Sigmoid colon (tissue), 7 donors: ENCODE data around the gene RAB20. TPM values are rescaled to one million over a fixed set of nuclear protein-coding genes. Genes with fewer than 3 reads are reported as not detected.
A peak's percentile ranks its signal among the peaks of the same experiment; 100 is the strongest.

Experiments used
- DNase-seq: peaks from one replicate; pipeline ENCODE4 v3.0.0-alpha.2; 2019
- H3K27ac ChIP-seq, 4 donors: fragments of 200-600 bp; sonication (generic); one replicate each; pipeline ENCODE4 v1.5.1; 2016 to 2019; ENCODE audit warnings: mild to moderate bottlenecking in 1 of 4
- H3K27me3 ChIP-seq, 3 donors: fragments of 200-600 bp; sonication (generic); one replicate each; pipeline ENCODE4 v1.5.1; 2019; ENCODE audit warnings: mild to moderate bottlenecking in 1 of 3
- H3K36me3 ChIP-seq, 4 donors: fragments of 200-600 bp; sonication (generic); one replicate each; pipeline ENCODE4 v1.5.1; 2016 to 2019
- H3K4me1 ChIP-seq, 4 donors: fragments of 200-600 bp; sonication (generic); one replicate each; pipeline ENCODE4 v1.5.1; 2017 to 2019
- H3K4me3 ChIP-seq, 4 donors: fragments of 200-600 bp; sonication (generic); one replicate each; pipeline ENCODE4 v1.5.1; 2017 to 2019; ENCODE audit warnings: mild to moderate bottlenecking in 2 of 4, moderate library complexity in 1 of 4
- H3K9me3 ChIP-seq, 4 donors: fragments of 200-600 bp in 3 of 4; sonication (generic) in 3 of 4; one replicate each; pipeline versions ENCODE4 v1.5.1 to v1.6.1; 2013 to 2019
- CTCF ChIP-seq, 4 experiments: fragments of 450-650 bp in 3 of 4; fragments of 200-600 bp in 1 of 4; IDR thresholded peaks; one replicate each; pipeline ENCODE4 v1.5.1; 2016 to 2019; ENCODE audit warnings: antibody characterized with exemption in 4 of 4, mild to moderate bottlenecking in 3 of 4, moderate library complexity in 2 of 4
- EP300 ChIP-seq, 4 donors: sonication (generic); formaldehyde crosslinking; IDR thresholded peaks; one replicate each; pipeline ENCODE4 v1.6.1; 2017; ENCODE audit warnings: antibody characterized with exemption in 4 of 4
- POLR2A ChIP-seq, 2 donors: fragments of 450-650 bp; IDR thresholded peaks; one replicate each; pipeline ENCODE4 v1.6.1; 2016; ENCODE audit warnings: antibody characterized with exemption in 2 of 2, mild to moderate bottlenecking in 2 of 2, moderate library complexity in 2 of 2
- POLR2AphosphoS5 ChIP-seq, 4 donors: sonication (generic); formaldehyde crosslinking; IDR thresholded peaks; one replicate each; pipeline ENCODE4 v1.6.1; 2017; ENCODE audit warnings: antibody characterized with exemption in 4 of 4
- WGBS, 2 donors: extraction: QIAGEN DNeasy Blood & Tissue Kit; methylation state at CpG; one replicate each; pipeline ENCODE4 v1.1.7; 2013; 5-methylcytosine and 5-hydroxymethylcytosine counted together
- intact Hi-C: fragments of 100-400 bp; cut with DNase I; formaldehyde crosslinking; loops from one replicate; pipeline ENCODE4 v1.15.1; 2023
- polyA plus RNA-seq, 3 donors: library from polyadenylated mRNA; stranded (reverse); fragments of 200-250 nt; gene quantifications; one replicate each; pipeline ENCODE4 v1.2.3, GENCODE V29; 2013
- total RNA-seq, 4 donors: library from RNA; depleted of rRNA; stranded (reverse); fragments of >200 nt; gene quantifications; one replicate each; pipeline ENCODE4 v1.1.0, GENCODE V29; 2016
- donor health status: healthy with polysubstance abuse.
- donor health status: Bipolar disorder and iron deficiency.
- donor health status: healthy.

Gene RAB20
- total and polyA plus RNA-seq, 7 donors = 6.9 to 61.7 (median 21.3) TPM

- Histone ChIP-seq H3K4me1 (peaks cover 0 to 38% (median 20%) of the 10 kb centered on the region in 4 donors), H3K36me3 (no peaks in the 10 kb centered on the region), H3K27me3 (no peaks in the 10 kb centered on the region), H3K4me3 (no peak overlapping the region), H3K27ac (peak overlapping the region in 1 of 4 donors; percentile 33), H3K9me3 (no peaks in the 10 kb centered on the region)
- no peak for TF ChIP-seq EP300 (IDR thresholded peaks at IDR 0.05)
- TF ChIP-seq POLR2AphosphoS5 (IDR thresholded peaks at IDR 0.05) = no peak
- TF ChIP-seq CTCF (IDR thresholded peaks at IDR 0.05) = no peak
- TF ChIP-seq POLR2A (IDR thresholded peaks at IDR 0.05) = no peak
- peak; percentile 46 for DNase-seq
- WGBS, 2 donors = 89 to 96% methylated on average over 7 of the region's 7 CpGs
- intact Hi-C loops = no loop called here
Measured at GRCh38 chr13:110531100-110531499, 30.4 kb downstream of the RAB20 start.

- peaks cover 0 to 52% (median 28%) of the 10 kb centered on the region in 4 donors for H3K4me1 ChIP-seq
- no peaks in the 10 kb centered on the region for H3K27me3 ChIP-seq
- WGBS, 2 donors = 91% methylated on average over 19 of the region's 23 CpGs
- DNase-seq = peak; percentile 63
- H3K27ac ChIP-seq = peak overlapping the region in 3 of 4 donors; percentile 57 to 74 (median 72)
- TF ChIP-seq POLR2AphosphoS5 (IDR thresholded peaks at IDR 0.05) (no peak), POLR2A (IDR thresholded peaks at IDR 0.05) (no peak), EP300 (IDR thresholded peaks at IDR 0.05) (no peak), CTCF (IDR thresholded peaks at IDR 0.05) (no peak)
- no peaks in the 10 kb centered on the region for H3K36me3 ChIP-seq
- intact Hi-C loops = no loop called here
- no peak overlapping the region for H3K4me3 ChIP-seq
- no peaks in the 10 kb centered on the region for H3K9me3 ChIP-seq
Measured at GRCh38 chr13:110529522-110530311, 31.8 kb downstream of the RAB20 start.

GRCh38 chr13:110528911-110529310, 32.6 kb downstream of the RAB20 start:
- intact Hi-C loops = no loop called here
- Histone ChIP-seq H3K27ac (peak overlapping the region in 3 of 4 donors; percentile 57 to 74 (median 72)), H3K4me1 (peaks cover 0 to 60% (median 34%) of the 10 kb centered on the region in 4 donors)

GRCh38 chr13:110528371-110528770, 33.2 kb downstream of the RAB20 start:
- peaks cover 0 to 4% (median 0%) of the 10 kb centered on the region in 4 donors for H3K36me3 ChIP-seq
- H3K4me3 ChIP-seq = no peak overlapping the region
- intact Hi-C loops = no loop called here
- peaks cover 0 to 64% (median 34%) of the 10 kb centered on the region in 4 donors for H3K4me1 ChIP-seq
- 72 to 85% methylated on average over 5 of the region's 5 CpGs for WGBS, 2 donors
- peak in 2 of 4 donors; percentile 77 to 81 for TF ChIP-seq EP300 (IDR thresholded peaks at IDR 0.05)
- no peak for TF ChIP-seq POLR2A (IDR thresholded peaks at IDR 0.05)
- peak in 2 of 4 donors; percentile 25 to 48 for TF ChIP-seq POLR2AphosphoS5 (IDR thresholded peaks at IDR 0.05)
- H3K9me3 ChIP-seq = no peaks in the 10 kb centered on the region
- H3K27me3 ChIP-seq = no peaks in the 10 kb centered on the region
- peak overlapping the region; percentile 23 to 74 (median 64) for H3K27ac ChIP-seq
- peak; percentile 49 for DNase-seq

More at GRCh38 chr13:110528911-110529310, 32.6 kb downstream of the RAB20 start:
- DNase-seq = no peak
- WGBS, 2 donors = 92 to 96% methylated on average over 6 of the region's 6 CpGs
- H3K9me3 ChIP-seq = no peaks in the 10 kb centered on the region
- TF ChIP-seq POLR2AphosphoS5 (IDR thresholded peaks at IDR 0.05) = no peak
- TF ChIP-seq CTCF (IDR thresholded peaks at IDR 0.05) = no peak
- no peak for TF ChIP-seq EP300 (IDR thresholded peaks at IDR 0.05)
- TF ChIP-seq POLR2A (IDR thresholded peaks at IDR 0.05) = no peak
- H3K27me3 ChIP-seq = no peaks in the 10 kb centered on the region
- no peaks in the 10 kb centered on the region for H3K36me3 ChIP-seq
- H3K4me3 ChIP-seq = no peak overlapping the region
